T-helper 1 cell treated with Interleukin-12 subunit alpha and Interleukin-12 subunit beta and Interleukin-4 antibody, amounts not matched to agents 30 μg/mL and 1 μg/mL, for 36 hours (primary cell): Measurements from ENCODE around the gene FHL3.

ENCODE experiments used
- H3K27ac Mint-ChIP-seq: one replicate; pipeline ENCODE4 v1.8.0; 2021; ENCODE audit warnings: mild to moderate bottlenecking, mixed read lengths
- H3K27me3 Mint-ChIP-seq: one replicate; pipeline ENCODE4 v1.8.0; 2021; ENCODE audit warnings: low read depth, mixed read lengths
- H3K36me3 Mint-ChIP-seq: one replicate; pipeline ENCODE4 v1.8.0; 2021; ENCODE audit warnings: low read depth, mixed read lengths
- H3K4me1 Mint-ChIP-seq: one replicate; pipeline ENCODE4 v1.8.0; 2021; ENCODE audit warnings: low read depth, mixed read lengths
- H3K4me3 Mint-ChIP-seq: one replicate; pipeline ENCODE4 v1.8.0; 2021; ENCODE audit warnings: mild to moderate bottlenecking, moderate library complexity, mixed read lengths
- H3K9me3 Mint-ChIP-seq: one replicate; pipeline ENCODE4 v1.8.0; 2021; ENCODE audit warnings: mixed read lengths

FHL3 gene

DNA sequence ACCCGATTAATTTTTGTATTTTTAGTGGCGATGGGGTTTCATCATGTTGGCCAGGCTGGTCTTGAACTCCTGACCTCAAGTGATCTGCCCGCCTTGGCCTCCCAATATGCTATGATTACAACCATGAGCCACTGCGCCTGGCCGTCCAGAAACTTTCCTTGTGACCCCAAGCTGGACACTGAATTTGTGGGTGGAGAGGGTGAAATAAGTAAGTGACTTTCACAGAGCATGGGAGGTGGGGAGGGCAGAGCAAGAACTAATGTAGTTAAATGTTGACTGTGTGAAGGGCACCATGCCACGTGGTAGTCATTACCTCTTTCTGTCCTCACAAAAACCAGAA, 4.5 kb upstream of the FHL3 start:
- Mint-ChIP-seq H3K4me1 (peaks cover 32% of the 10 kb centered on the region), H3K9me3 (no peaks in the 10 kb centered on the region), H3K4me3 (no peak overlapping the region), H3K36me3 (peaks cover 5% of the 10 kb centered on the region), H3K27ac (peak overlapping the region; percentile 97), H3K27me3 (no peaks in the 10 kb centered on the region)

DNA sequence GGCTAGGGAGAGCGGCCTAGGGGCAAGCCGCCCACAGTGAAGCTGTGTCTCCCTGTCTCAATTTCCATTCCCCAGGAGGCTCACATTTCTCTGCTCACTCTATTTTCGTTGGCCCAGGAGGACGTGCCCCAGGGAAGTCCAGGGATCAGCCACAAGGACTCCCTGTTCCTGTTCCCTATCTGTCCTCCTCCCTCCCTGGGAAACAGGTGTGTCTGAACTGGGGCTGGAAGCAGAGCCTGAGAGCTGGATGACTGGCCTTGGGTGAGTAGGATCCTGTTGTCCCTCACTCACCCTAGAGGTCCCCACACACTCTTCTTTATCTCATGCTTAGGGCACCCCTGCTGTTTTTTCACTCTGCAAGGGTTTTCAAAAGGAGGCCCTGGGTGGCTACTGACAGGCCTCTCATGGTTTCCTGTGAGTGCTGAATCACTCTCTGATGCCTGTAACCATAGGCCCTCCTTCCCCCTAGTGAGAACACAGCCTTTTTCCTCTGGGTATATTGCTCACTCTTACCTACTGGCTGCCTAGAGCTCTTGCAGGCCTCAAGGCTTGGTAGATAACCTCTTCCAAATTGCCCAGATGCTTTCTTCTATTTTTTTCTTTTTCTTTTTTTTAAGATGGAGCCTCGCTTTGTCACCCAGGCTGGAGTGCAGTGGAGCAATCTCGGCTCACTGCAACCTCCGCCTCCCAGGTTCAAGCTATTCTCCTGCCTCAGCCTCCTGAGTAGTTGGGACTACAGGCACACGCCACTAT, 4.0 kb upstream of the FHL3 start:
- Mint-ChIP-seq H3K4me3 (peak overlapping the region; percentile 42), H3K36me3 (peaks cover 8% of the 10 kb centered on the region)

DNA sequence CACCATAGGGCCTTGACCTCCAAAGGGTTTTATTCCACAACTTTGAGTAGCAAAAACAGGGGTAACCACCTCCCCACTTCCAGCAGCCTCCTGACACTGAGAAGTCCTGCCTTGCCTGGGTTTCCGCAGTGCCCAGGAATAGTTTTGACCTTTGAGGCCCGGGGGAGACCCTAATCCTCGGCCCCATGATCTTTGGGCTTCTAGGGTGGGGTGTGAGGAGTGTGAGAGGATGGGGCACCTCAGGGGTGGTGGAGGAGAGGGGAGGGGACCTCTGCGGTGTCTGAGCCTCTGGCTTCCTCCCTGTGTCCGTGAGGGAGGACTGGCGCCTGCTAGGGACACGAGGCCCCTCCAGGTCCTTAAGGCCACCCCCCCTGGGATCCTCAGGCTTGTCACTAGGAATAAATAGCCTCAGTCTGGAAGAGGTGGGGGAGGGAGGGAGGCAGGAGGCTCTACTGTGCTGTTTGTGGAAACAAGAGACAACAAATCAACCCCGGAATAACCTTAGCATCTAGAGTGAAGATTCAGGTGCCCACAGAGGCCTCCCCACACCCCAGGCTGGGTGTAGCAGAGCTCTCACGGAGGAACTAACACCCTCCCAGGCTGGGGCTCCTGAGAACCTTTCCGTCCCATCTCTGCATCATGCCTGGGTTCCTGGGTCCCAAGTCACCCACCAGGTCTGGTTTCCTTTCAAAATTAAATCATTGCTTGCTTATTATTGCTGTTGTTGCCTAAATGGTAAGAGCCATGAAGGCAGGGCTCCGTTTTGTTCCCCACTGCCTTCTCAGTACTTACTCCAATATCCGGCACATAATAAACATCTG, 904 bp upstream of the FHL3 start:
- H3K36me3 Mint-ChIP-seq = peaks cover 3% of the 10 kb centered on the region
- no peaks in the 10 kb centered on the region for H3K27me3 Mint-ChIP-seq
- no peak overlapping the region for H3K27ac Mint-ChIP-seq
- H3K9me3 Mint-ChIP-seq = no peaks in the 10 kb centered on the region
- H3K4me3 Mint-ChIP-seq = peak overlapping the region; percentile 65
- peaks cover 35% of the 10 kb centered on the region for H3K4me1 Mint-ChIP-seq

More for the DNA sequence above, 4.0 kb upstream of the FHL3 start:
- Mint-ChIP-seq H3K9me3 (no peaks in the 10 kb centered on the region), H3K4me1 (peaks cover 34% of the 10 kb centered on the region), H3K27me3 (no peaks in the 10 kb centered on the region), H3K27ac (peak overlapping the region; percentile 97)

DNA sequence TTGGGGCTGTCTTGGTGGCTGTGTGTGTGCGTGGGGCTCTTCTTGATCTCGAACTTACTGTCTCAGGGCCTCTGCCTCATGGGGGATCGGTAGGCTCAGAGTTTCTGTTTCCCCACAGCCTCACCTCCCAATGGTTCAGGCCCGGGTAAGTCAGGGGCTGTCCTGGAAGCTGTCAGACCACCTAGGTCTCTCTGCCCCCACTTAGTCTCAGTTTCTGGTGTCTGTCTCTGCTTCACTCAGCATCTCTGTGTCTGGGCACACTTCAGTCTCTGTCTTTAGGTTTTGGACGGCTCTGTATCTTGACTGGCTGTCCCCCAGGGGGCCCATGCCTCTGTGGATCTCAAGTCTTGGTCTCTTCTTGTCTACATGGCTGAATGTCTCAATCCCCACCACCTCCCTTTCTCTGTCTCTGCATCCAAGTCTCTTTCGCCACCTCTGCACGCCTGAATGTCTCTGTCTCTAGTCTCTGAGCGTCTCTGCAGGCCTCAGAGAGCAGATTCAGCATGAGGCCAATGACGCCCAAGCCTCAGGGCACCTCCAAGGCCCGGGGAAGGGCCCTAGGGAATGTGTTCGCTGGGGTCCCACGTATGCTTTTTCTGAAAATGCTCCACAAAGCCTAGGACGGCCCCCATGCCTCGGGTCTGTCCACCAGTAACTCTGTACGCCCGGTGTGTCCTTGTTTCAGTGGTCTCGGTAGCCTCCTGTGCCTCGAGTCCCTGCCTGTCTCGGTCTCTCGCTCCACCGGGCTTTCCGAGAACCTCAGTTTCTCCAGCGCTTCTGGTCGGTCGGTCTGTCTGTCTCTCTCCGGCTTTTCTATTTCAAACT, 818 bp downstream of the FHL3 start:
- peaks cover 43% of the 10 kb centered on the region for H3K4me1 Mint-ChIP-seq
- H3K27ac Mint-ChIP-seq = peak overlapping the region; percentile 83
- peaks cover 3% of the 10 kb centered on the region for H3K36me3 Mint-ChIP-seq
- no peaks in the 10 kb centered on the region for H3K9me3 Mint-ChIP-seq
- peak overlapping the region; percentile 90 for H3K4me3 Mint-ChIP-seq
- no peaks in the 10 kb centered on the region for H3K27me3 Mint-ChIP-seq

DNA sequence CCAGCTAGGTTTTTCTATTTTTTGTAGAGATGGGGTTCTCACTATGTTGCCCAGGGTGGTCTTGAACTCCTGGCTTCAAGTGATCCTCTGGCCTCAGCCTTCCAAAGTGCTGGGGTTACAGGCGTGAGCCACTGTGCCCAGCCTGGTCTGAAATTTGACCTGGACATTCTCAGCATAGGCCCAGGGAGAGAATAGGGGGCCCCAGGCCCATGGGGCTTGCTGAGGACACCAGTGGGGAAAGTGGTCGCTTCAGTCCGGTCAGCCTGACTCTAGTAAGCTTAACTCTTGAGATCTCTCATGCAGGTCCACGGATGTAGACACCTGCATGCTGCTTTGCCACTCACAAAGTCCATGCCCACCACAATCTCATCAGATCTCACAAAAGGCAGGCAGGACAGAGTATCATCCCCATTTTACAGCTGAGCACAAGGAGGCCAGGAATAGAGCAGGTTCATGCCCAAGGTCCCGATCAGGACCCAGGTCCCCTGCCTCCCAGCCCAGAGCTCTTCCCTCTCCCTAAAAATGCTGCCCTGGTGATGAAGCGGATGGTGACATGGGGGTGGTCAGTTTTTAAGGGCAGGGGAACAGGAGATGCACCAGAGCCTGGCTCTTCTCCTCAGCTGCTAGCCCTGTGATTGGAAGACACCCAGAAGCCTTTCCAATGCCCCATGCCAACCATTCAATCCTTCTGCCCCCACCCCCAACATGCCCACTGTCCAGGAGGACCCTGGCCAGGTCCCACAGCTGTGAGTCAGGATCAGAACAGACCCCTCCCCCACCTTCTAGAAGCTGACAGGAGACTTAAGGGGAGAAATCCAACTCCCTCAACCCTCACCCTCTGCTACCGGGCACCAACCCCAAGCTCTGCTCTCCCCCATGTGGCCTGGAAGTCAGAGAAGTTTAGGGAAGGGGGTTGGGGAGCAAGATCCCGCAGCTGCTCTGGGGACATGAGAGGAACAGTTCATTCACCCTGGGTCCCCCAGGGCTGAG, 1.8 kb downstream of the FHL3 start:
- Mint-ChIP-seq H3K27ac (peak overlapping the region; percentile 83), H3K4me1 (peaks cover 42% of the 10 kb centered on the region), H3K27me3 (no peaks in the 10 kb centered on the region), H3K36me3 (peaks cover 4% of the 10 kb centered on the region), H3K9me3 (no peaks in the 10 kb centered on the region), H3K4me3 (peak overlapping the region; percentile 90)

DNA sequence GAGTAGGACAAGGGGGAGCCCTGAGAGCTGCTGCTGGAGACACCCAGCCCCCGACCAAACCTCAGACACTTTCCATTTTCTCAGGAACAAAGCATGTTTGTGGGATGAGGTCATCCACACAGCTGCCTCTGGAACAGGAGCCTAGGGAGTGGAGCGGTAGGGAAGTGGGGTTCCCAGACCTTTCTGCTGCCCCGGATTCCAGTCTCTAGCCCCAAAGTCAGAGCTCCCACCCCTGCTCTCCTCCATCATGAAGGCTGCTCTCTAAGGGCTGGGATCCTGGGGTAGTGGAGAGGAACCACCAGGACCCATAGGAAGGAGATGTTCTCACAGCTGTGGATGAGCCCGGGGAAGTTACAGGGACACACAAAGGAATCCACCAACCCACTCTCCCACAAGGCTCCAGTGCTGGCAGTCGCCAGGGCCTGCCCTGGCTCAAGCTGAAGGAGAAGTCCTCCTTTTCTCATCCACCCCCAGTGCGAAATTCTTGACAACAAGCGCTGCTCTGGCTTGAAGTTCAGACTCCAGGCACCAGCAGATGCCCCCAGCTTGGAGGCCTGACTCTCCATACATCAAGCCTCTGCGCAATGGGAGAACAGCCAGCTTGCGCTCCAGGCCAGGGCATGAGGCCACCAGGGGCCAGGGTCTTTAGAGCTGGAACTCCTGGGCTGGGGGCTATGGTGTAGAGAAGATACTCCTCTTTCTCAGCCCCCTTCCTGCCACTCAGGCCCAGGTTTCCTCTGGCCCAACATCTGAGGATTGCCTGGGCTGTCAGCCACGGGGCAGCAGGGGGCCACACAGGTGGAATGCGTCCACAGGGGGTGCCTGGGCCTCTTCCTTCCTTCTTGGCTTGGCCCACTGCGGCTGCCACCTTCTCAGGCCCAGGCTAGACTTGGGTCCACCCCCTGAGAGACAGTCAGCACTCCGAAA, 4.5 kb downstream of the FHL3 start:
- Mint-ChIP-seq H3K9me3 (no peaks in the 10 kb centered on the region), H3K27ac (peak overlapping the region; percentile 63), H3K4me3 (no peak overlapping the region), H3K36me3 (peaks cover 11% of the 10 kb centered on the region), H3K27me3 (no peaks in the 10 kb centered on the region), H3K4me1 (peaks cover 49% of the 10 kb centered on the region)

DNA sequence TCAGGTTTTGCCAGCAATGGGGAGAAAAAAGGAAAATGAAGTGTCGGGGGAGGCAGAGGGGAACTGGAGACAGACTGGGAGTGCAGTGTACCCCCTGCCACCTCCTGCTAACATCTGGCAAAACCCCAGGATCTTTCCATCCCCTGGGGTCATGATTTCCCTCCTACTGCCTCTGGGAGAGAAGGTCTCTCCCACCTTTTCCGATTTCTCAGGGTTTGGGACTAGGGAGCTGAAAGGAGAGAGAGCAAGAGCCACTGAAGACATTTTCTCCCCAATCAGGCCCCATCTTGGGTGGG, 5.1 kb downstream of the FHL3 start:
- H3K27ac Mint-ChIP-seq = peak overlapping the region; percentile 84
- H3K27me3 Mint-ChIP-seq = no peaks in the 10 kb centered on the region
- H3K36me3 Mint-ChIP-seq = peaks cover 13% of the 10 kb centered on the region
- no peaks in the 10 kb centered on the region for H3K9me3 Mint-ChIP-seq
- H3K4me1 Mint-ChIP-seq = peaks cover 52% of the 10 kb centered on the region
- H3K4me3 Mint-ChIP-seq = no peak overlapping the region

DNA sequence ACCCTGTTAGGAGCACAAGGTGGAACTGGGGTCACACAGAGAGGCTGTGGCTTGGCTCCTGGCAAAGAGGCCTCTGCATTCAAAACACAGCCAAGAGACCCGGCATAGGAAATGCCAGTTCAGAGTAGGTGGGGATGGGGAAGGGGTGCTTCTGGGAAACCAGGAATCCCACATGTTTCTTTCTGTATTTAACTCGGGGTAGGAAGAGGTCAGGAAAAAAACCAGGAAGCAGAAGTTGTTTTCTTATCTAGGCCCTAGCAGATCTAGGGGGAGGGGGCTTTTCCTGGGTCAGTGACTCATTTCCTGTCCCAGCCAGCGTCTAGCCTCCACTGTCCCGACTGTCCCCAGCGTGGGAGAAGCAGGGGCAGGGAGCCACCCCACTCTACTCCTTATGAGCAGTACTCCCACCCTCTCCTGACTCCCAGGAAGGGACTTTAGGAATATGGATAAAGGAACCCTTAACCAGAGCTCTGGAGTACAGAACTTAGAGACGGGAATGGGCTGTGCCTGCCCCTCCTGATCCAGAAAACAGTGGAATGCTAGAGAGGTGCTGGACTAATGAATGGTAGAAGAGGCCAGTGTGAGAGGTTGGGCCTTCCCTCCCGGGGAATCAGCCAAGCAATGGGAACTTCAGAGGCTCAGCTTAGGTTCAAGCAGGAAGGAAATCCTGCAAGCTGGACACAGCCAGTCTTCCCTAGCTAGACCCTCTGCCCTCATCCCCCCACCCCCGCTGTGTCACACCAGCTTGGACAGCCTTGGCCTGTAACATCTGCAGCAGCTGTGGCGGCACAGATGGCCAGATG, 5.7 kb downstream of the FHL3 start:
- Mint-ChIP-seq H3K36me3 (peaks cover 16% of the 10 kb centered on the region), H3K4me1 (peaks cover 55% of the 10 kb centered on the region), H3K4me3 (peak overlapping the region; percentile 60), H3K9me3 (no peaks in the 10 kb centered on the region), H3K27ac (peak overlapping the region; percentile 84), H3K27me3 (no peaks in the 10 kb centered on the region)

DNA sequence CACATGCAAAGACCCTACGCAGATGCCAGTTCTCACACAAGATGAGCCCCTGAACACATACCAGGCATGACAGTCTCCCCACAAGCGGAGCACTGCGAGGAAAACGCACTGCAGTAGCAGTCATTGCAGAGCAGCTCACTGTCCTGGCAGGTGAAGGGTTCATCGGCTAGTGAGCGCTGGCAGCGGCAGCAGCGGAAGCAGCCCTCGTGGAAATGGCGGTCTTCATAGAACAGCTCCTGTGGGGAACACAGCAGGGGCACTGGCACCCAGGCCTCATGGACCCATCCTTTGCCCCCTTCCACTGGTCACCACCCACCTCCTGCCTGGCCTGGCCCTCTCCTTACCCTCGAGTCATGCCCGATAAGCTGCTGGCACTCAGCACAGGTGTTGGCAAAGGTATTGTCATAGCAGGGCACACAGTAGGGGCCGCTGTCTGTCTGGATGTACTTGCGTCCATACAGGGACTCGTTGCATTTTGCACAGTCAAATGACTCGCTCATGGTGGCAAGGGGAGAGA, 6.3 kb downstream of the FHL3 start:
- Mint-ChIP-seq H3K9me3 (no peaks in the 10 kb centered on the region), H3K36me3 (peaks cover 13% of the 10 kb centered on the region), H3K27ac (peak overlapping the region; percentile 84), H3K4me1 (peaks cover 51% of the 10 kb centered on the region), H3K27me3 (no peaks in the 10 kb centered on the region), H3K4me3 (peak overlapping the region; percentile 60)

DNA sequence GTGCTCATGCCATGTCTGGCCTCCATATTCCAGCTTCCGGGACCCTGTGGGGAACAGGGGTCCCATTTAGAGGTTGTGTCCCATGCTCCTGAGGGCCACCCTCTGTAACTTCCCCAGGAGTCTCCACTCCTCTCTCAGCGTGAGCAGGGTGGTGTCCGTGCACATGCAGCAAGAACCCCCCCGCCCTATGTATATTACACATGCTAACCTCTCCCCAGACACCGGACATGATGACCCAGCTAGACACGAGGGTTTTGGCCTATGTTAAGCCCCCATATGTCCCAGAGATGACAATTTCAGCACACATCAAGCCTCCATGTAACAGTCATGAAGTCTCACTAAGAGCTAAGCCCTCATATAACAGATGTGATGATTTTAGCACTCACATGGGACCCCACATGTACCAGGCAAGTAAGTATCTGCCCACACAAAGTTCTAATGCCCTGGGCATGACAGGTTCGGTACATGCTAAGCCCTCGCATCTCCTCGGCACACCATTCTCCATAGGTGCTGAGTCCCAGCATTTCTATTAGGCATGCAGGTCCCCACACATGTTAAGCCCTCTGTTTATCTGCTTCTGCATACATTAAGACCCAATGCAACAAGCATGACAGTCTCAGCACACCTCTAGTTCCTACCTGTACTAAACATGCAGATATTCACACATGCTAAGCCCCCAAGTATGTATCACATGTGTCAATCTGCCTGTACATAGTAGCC, 7.1 kb downstream of the FHL3 start:
- peaks cover 44% of the 10 kb centered on the region for H3K4me1 Mint-ChIP-seq
- no peak overlapping the region for H3K4me3 Mint-ChIP-seq
- peaks cover 13% of the 10 kb centered on the region for H3K36me3 Mint-ChIP-seq
- peak overlapping the region; percentile 50 for H3K27ac Mint-ChIP-seq
- H3K9me3 Mint-ChIP-seq = no peaks in the 10 kb centered on the region
- no peaks in the 10 kb centered on the region for H3K27me3 Mint-ChIP-seq

DNA sequence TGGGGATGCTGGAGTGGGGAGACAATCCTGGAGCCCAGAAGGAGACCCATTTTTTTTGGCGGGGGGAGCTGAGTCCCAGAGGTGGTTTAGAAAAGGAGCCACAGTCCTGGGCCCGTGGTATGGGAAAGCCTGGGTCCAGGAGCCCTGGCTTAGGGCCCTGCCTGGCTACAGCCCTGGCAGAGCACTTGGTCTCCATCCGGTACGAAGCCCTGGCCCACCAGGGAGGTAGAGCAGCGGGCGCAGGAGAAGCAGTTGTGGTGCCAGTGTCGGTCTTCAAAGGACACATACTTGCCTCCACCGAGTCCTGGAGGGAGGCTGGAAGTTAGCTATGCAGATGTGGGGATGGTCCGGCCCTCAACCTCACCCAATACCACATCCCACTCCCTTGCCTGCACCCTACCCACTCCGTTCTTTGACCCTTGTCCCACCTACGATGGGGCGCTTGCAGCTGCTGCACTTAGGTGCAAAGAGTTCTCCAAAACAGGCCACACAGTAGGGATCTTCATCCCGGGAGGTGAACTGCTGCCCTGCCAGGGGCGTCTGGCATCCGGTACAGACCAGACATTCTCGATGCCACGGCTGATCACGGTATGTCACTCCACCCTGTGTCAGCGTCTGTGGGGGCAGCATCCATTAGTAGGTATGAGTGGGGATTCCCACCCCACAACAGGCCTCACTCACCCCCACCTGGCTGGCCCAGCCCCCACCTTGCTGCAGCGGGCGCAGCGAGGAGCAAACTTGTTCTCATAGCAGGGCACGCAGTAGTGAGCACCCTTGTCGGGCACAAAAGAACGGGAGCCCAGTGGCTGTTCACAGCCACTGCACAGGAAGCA, 7.8 kb downstream of the FHL3 start:
- no peaks in the 10 kb centered on the region for H3K9me3 Mint-ChIP-seq
- peaks cover 13% of the 10 kb centered on the region for H3K36me3 Mint-ChIP-seq
- H3K4me1 Mint-ChIP-seq = peaks cover 42% of the 10 kb centered on the region
- H3K27ac Mint-ChIP-seq = no peak overlapping the region
- no peak overlapping the region for H3K4me3 Mint-ChIP-seq
- H3K27me3 Mint-ChIP-seq = no peaks in the 10 kb centered on the region
